ENCODE measurements around the gene SNX25.

DNA sequence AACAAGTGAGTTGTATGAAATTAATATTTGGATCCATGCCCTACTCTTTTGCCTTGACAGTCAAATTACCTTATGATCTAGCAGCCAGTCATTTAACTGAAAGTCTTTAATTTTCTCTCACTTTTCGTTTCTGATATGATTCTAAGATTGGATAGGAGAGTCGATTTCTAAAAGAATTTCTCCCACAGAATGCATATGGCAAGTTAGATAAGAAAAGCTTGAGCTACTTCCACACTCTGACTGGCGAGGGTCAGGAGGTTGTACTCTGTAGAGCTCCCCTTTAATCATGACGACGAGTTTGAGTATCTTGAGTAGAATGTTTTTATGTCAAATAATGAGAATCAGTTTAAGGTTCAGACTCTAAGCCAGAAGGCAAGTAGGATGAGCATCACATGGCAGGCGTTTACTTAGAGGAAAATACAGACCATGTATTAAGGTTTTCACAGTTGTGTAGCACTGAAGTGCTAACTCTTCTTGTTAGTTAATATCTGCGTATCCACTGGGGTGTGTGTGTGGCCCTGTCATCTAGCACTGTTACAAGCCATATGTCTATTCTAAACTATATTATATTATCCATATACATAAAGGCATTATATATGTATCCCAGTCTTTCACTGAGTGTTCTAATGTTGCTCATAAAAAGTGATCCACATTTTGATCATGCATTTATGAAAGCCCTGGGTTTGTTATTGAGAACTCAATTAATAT, 148.5 kb downstream of the SNX25 start:
- no peak for TF ChIP-seq CTCF (IDR thresholded peaks at IDR 0.05)
- no peak for TF ChIP-seq POLR2A (IDR thresholded peaks at IDR 0.05)
